ENCODE results near the gene EPS8L3.
A peak's percentile ranks its signal among the peaks of the same experiment; 100 is the strongest.
"Not testable (repeated sequence)": the region's sequence is repeated elsewhere in the genome, so short reads cannot be mapped to it uniquely, and the experiment has no call there.

The EPS8L3 gene, protein sequence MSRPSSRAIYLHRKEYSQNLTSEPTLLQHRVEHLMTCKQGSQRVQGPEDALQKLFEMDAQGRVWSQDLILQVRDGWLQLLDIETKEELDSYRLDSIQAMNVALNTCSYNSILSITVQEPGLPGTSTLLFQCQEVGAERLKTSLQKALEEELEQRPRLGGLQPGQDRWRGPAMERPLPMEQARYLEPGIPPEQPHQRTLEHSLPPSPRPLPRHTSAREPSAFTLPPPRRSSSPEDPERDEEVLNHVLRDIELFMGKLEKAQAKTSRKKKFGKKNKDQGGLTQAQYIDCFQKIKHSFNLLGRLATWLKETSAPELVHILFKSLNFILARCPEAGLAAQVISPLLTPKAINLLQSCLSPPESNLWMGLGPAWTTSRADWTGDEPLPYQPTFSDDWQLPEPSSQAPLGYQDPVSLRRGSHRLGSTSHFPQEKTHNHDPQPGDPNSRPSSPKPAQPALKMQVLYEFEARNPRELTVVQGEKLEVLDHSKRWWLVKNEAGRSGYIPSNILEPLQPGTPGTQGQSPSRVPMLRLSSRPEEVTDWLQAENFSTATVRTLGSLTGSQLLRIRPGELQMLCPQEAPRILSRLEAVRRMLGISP

DNA sequence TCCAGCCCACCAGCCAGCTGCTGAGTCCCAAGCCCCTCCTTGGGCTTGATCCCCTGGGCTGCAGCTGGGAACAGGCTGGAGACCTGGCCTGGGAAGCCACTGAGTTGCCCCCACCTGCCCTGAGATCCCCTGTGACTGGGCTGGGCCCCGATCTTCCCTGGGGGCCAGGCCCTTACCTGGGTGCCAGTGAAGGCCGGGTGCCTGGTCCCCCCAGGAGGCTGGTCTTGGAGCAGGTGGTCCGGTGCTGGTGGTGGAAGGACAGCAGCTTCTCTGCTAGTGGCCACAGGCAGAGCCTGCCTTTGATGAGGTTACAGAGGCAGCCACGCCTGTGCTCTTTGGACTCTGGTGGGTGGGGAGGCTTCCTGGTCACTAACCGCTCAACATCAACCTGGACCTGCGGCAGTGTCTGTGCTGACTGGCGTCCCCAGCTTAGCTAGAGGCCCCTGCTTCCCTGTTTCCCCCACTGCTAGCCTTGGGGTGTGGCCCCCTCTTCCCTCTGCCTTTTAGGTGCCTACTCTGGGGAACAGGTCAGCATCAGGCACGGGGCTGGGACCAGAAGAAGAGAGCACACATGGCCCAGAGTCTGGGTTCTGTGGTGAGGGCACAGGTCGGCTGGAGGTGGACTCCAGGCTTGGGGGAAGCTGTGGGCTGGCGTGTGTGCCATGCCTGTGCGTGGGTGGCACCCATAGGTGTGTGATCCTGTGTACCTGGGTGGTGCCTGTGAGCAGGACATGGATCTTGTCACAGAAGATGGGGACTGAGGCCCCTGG lies at the start of gene EPS8L3:
EPS8L3 (minus strand) TSS at position 278 of the 770 bp plus-strand sequence. CDS start 2,174 bp downstream, outside the sequence.
- DNase-seq = no peak

DNA sequence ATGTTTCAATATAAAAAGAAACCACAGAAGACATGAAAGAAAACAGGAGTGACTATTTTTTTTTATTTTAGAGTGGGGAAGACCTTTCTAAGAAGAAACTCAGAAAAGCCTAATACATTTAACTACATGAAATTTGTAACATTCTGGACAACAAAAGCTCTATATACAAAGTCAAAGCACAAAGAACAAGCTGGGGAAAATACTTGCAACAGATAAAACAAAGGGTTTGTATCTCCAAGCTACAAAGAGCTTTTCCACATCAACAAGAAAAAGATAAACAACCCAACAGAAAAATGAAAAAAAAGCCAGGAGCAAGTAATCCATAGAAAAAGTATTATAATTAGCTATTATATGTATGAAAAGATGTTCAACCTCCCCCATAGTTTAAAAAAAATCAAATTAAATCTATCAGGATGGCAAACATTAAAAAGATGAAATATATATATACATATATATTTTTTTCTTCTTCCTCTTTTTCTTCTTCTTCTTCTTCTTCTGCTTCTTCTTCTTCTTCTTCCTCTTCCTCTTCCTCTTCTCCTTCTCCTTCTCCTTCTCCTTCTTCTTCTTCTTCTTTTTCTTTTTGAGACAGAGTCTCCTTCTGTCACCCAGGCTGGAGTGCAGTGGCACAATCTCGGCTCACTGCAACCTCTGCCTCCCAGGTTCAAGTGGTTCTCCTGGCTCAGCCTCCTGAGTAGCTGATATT lies 49.1 kb upstream of the EPS8L3 start:
- no peak for DNase-seq

DNA sequence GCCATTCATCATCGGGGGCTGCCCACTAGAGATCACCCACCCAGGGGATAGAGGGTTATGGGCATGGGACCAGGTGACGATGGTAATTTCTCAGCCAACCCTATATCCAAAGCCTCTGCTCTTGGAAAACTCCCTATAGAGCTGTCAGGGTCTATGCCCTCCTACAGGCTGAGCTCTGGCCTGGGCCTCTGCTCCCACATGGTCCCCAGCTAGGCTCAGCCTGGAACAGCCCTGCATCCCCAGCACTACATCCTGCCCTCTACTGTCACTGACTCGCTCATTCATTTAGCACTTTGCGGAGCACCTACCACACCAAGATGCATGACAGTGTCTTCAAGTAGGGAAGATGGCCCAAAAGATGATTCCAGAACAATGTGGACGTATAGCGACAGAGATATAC lies 45.0 kb upstream of the EPS8L3 start:
- DNase-seq = no peak

GRCh38 chr1:109807822-109808680 lies 44.3 kb upstream of the EPS8L3 start:
- DNase-seq = no peak

- no peak for DNase-seq
Observed at GRCh38 chr1:109807402-109807801, 43.7 kb upstream of the EPS8L3 start.

DNA sequence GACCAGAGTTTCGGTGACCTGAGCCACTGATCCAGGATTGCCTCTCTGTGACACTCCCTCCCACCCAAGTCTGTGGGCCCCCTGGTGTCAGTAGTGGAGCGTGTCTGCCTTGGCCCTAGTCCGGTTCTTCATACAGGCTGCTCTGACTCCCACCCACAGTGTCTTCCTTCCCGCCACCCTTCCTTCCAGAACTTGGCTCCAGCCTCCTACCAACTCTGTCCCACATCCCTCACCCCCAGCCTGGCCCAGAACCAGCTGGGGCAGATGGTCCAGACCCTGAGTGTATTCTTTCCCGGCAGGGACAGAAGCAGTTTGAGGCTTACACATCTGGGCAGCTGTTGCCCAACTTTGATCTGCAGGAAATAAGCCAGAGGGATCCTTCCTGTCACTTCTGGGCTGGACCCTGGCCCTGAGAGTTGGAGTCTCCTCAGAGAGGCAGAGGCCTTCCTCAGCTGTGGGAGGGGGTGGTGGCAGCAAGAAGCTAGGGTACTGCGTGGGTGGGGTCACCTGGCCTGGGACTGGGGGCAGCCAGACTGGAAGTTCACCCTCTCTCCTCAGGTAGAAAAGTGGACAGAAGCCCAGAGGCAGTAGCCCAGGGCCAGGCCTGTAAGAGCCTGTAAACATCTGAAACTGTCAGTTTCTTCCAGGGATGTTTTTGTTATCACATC lies 43.1 kb upstream of the EPS8L3 start:
- no peak for DNase-seq

GRCh38 chr1:109805486-109806165 lies 41.9 kb upstream of the EPS8L3 start:
- DNase-seq = no peak

DNA sequence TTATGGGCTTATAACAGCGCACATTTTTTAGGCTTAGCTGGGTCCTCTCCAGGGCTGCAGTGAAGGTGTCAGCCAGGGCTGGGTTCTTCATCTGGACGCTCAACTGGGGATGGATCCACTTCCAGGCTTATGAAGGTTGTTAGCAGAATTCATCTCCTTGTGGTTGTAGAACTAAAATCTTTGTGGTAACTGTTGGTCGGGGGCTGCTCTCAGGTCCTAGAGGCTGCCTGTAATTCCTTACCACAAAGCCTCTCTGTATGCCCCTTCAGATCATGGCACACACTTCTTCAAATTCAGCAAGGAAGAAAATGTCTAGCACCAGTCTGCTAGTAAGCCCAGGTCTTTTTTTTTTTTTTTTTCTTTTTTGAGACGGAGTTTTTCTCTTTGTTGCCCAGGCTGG lies 40.9 kb upstream of the EPS8L3 start:
- DNase-seq = no peak

DNA sequence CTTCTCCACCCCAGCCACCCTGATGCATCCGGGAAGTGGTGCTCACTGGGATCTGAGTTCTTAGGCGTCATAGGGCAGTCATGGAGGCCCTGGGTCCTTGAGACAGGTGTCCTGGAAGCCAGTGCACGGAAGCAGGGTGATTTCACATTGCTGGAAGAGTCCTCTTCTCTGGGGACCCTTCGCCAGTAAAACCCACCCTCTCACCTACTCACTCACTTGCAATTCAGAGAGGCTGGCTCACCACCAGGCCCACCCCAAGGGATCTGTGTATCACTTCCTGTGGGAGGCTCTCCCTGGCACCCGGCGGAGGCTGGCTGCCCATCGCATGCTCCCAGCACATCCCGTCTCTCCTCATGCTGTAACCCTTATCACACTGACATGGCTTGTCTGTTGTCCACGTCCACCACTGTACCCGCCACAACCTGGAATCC lies 40.2 kb upstream of the EPS8L3 start:
- DNase-seq = no peak

GRCh38 chr1:109802901-109803561 lies 39.3 kb upstream of the EPS8L3 start:
- no peak for DNase-seq

GRCh38 chr1:109802136-109802900 lies 38.6 kb upstream of the EPS8L3 start:
- DNase-seq = no peak

GRCh38 chr1:109801791-109802135 lies 38.0 kb upstream of the EPS8L3 start:
- DNase-seq = no peak

- DNase-seq = no peak
Observed at GRCh38 chr1:109800291-109800690, 36.6 kb upstream of the EPS8L3 start.

DNA sequence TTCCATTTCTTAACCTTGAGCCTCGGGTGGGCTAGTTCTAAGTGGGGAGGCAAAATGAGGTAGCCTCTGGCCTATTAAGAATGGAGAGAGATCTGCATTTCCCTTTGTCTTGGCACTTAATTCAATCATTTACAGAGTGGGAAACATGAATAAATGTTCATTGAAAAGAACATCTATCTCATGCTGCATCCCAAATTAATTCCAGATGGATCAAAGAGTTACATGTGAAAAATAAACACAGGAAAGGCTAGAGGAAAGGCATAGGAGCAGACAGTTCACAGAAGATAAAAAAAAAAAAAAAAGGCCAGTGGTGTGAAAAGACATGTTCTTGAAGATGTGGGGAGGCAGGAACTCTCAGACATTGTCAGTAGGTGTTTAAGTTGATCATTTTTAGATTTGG lies 35.7 kb upstream of the EPS8L3 start:
- no peak for DNase-seq

DNA sequence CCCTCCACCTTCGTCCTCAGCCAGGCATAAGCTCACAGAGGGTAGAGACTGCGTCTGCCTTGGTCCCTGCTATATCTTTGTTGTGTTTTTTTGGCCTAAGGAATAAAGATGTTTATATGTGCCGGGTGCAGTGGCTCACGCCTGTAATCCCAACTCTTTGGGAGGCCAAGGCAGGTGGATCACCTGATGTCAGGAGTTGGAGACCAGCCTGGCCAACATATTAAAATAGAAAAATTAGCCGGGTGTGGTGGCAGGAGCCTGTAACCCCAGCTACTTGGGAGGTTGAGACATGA lies 33.5 kb upstream of the EPS8L3 start:
- not testable (repeated sequence) for DNase-seq

GRCh38 chr1:109796484-109797302 lies 33.0 kb upstream of the EPS8L3 start:
- DNase-seq = no peak

- peak; percentile 49 for DNase-seq
Observed at GRCh38 chr1:109794319-109795132, 30.8 kb upstream of the EPS8L3 start.

Data from DMS153 (cell line).